ENCODE data around the gene ADAMTSL5.
"Not testable (repeated sequence)": the region's sequence is repeated elsewhere in the genome, so short reads cannot be mapped to it uniquely, and the experiment has no call there.

The ADAMTSL5 gene

DNA sequence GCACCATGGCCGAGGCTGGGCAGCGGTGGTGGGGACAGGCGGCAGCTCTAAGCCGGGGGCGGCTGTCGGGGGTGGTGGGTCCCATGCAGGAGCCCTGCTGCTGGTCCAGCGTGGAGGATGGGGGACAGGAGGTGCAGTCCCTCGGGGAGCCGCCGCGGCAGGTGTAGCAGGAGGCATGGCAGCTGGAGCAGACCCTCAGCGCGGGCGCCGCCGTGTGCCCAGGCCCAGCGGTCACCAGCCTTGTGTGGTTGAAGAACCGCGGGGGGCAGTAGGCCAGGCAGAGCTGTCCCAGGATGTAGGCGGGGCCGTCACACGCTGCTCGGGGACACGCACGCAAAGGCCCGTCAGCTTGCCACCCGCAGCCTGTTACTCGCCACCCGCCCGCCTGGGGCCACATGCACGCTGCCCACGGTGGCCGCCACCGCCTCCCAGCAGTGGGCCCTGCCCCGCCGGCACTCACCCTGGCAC lies 30.9 kb downstream of the ADAMTSL5 start:
- no peak for DNase-seq (ENCODE audit: extremely low read depth in 1 of 2, low read depth in 1 of 2)

DNA sequence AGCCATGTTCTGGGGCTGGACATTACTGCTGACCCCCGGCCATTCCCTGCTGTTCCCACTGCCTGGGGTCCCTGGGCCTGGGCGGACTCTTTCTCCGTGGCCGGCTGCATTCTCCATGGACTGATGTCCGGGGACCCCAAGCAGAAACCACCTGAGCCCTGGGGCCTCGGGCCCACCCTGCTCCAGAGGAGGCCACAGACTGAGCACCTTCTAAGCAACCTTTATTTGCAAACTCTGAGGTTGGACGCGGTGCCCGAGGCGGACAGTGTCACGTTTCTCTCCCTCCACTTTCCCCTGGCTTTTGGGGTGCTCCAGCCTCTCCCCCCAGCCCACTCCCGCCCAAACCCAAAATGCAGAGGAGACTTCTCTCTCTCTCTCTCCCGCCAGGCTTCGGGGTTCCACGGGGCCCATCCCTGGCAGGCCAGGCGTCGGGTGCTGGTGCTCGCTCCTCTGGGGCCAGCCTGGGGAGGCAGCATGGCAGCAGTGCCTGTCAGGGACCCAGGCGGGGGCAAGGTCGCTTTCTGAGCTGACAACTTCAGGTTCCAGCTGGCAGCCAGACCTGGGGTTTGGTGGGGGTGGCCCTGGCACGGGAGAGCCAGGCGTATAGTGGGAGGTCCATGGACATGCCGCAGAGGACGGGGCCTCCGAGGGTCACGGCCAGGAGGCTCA lies 31.5 kb downstream of the ADAMTSL5 start:
- DNase-seq (ENCODE audit: extremely low read depth in 1 of 2, low read depth in 1 of 2) = no peak

DNA sequence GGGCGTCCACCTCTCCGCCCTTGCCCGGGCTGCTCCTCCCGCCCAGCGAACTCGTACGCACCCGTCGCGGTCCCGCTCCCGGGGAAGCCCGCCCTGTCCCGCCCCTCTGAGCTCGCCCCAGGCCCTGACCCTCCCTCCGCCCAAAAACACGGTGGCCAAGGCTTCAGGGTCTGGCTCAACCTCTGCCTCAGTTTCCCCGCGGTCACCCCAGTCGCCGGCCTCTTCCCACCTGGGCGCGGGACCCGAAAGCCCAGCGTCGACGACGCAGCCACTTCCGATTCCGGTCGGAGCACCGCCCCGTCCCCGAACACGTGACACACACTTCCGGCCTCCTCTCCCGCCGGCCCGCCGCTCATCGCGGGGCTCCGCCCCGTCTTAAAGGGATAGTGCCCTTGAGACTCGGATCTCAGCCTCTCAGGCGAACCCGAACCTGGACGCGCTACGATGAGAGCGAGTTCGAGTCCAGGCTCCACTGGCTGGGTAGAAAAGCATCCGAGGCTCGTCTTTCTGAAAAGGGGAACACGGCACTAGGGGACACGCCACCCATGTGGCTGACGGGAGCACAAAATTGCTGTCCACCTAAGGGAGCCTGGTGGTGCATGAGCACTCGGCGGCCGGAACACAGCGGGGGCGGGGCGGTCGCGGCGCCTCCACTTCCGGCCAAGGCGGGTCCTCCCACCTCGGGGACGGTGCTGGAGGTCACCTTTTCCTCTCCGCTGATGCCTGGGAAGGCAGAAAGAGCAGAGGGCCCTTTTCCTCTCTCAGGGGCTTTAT lies 33.7 kb downstream of the ADAMTSL5 start, which contains the start of gene C19orf25:
Gene C19orf25 (minus strand): TSS at position 282 of the 774 bp plus-strand sequence. CDS start 312 bp downstream, outside the sequence.
- DNase-seq (ENCODE audit: extremely low read depth in 1 of 2, low read depth in 1 of 2) = peak; percentile 75 to 89

DNA sequence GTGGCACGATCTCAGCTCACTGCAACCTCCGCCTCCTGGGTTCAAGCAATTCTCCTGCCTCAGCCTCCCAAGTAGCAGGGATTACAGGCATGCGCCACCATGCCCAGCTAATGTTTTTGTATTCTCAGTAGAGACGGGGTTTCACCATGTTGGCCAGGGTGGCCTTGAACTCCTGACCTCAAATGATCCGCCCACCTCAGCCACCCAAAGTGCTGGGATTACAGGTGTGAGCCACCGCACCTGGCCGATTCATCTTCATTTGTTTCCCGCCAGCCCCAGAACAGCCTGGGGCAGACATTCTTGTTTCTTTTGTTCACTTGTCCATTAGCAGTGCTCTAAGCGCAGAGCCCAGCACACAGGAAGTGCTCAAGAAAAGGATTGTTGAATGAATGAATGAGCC lies 35.8 kb downstream of the ADAMTSL5 start:
- not testable (repeated sequence) for DNase-seq (ENCODE audit: extremely low read depth in 1 of 2, low read depth in 1 of 2)

DNA sequence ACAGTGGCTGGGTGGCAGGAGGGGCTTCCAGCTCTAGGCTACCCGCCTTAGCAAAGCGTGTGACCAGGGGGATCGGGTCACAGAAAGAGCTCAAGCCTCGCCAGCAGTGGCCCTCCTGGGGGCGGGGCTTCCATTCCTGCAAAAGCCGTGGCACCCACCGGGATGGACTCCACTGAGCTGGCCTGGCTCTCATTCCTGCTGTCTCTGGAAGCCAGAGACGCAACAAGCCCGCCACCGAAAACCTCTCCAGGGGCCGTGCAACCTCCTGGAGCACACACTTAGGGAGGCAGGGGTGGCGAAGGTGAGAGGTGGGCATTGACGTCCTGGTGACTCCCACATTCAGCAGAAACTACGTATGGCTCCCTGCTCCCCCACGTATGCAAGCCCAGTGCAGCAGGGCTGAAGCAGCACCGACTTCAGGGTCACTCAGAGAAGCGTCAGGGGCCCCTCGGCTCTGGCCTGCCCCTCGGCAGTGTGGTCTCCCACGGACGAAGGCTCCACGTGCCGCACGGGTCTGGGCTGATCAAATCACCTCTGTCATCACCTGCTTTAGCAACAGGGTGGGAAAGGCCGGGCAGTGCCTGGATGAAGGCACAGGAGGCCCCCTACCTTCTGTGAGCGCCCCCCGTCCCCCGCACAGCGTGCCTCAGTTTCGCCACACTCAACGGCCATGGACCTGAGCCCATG lies 36.9 kb downstream of the ADAMTSL5 start:
- no peak for DNase-seq (ENCODE audit: extremely low read depth in 1 of 2, low read depth in 1 of 2)

DNA sequence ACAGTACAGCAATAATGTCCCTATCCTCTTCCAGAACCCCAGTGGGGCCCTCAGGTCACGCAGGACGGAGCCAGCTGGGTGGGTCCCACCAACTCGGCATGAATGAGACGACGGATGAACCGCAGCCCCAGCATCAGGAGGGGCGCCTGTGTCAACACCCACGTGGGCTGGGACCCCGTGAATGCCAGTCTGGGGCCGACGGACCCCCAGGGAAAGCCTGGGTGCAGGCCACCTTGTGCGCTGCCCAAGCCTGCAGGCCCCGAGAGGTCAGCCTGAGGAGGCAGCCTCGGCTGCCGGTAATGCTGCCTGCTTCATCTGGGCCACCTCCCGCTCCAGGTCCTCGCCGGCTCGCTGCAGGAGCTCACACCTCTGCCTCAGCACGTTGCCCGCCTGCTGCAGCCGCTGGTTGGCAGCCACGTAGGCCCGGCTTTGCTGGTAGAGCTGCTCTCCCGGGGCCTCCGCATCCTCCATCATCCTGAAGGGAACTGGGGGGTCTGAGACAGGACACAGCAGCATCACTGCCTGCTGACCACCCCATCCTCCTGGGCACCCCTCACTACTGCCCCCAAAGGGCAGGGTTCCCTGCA lies 38.0 kb downstream of the ADAMTSL5 start:
- no peak for DNase-seq (ENCODE audit: extremely low read depth in 1 of 2, low read depth in 1 of 2)

DNA sequence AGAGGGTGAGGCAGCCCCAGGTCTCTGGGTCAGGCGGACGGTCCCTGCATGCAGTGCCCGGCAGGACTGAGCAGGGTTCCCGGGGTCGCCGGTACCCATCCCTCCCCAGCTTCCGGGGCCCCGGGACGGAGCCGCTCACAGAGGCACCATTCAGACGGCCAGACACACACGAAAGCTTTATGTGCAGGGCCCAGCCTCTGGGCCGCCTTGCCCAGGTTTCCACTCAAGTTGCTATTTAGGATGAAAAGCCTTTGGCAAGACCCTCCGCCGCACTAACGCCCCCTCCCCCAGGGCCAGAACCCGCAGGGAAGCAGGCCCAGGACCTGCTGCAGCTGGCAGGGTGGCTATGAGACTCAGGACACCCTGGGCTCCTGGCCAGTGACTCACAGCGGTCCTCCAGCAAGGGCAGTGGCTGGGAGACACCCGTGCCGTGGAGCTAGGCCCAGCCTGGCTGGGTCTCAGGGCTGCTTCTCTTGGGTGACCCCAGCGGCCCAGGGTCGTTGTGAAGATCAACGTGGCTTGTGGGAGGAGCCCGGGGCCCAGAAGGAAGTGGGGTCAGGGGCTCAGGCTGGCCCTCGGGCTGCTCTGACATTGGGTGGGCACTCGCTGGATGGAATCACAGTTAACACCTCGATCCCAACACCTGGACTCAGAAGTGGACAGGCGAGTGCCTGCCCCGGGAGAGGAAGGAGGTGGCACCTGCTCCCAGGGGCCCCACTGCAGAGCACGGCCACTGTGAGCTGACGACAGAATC lies 38.6 kb downstream of the ADAMTSL5 start:
- no peak for DNase-seq (ENCODE audit: extremely low read depth in 1 of 2, low read depth in 1 of 2)

DNA sequence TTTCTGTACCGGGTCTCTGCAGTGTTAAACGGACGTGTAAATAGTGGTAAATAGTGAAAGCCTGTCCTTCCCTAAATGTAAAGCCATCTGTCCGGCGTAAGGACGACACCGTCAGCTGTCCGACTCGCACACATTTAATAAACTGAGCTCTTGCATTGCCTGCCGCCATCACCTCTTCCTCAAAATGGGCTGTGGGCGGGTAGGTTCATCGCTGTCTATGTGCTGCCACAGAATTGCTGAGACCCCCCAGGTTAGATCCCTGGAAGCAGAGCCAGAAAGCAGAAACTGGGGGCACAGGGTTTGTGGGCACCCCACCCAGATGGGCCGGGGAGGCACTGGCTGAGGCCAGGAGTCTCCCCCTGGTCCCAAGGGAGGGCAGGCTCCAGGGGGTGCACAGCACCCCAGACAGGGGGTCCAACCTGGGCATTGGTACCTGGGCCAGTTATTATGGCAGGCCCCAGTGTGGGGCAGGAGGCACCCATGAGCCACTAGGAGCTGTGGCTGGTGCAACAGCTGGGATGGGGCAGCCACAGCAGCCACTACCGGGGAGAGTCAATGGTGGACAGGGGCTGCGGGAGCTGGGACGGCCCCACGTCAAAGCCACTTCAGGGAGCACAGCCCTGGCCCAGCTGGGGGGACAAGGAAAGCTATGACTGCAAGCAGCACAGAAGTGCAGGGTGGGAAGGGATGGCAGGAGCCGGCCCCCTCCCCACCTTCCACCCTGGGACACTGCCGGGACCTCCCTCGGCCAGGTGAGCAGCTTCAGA lies 39.6 kb downstream of the ADAMTSL5 start:
- DNase-seq (ENCODE audit: extremely low read depth in 1 of 2, low read depth in 1 of 2) = no peak

DNA sequence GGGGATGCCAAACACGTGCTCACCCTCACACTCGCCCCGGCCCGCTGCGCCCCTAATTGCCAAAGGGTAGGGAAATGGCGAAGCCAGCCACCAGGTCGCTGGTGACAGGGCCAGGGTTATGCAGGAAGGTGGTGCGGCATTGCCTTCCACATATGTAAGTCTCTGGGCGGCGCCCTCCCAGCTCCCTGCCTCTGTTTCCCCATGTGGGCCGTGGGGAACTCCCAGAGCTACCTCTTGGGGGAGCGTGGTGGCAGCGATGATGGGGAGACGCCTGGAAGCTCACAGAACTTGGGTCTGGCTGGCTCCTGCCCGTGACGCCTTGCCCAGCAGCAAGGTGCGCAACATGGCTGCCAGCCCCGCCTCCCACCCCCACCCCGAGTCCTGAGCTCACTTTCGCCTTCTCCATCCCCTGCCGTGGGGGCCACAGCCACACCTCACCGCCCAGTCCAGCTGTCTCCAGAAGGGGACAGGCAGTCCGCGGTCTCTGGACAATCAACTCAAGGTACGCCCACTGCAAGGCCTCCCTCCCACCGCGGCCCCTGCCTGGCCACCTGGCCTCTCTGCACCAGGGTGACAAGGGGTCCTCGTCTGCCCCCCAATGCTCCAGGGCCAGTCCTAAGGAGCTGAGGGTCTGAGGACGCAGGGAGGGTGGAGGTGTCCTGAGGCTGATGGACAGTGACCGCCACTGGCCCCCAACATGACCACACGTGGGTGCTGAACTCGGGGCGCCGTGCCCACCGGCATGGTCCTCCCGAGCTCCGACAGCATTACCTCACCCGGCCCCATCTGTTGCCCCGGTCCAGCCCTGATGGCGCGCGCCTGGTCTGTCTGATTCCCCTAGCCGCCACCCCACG lies 40.4 kb downstream of the ADAMTSL5 start:
- DNase-seq (ENCODE audit: extremely low read depth in 1 of 2, low read depth in 1 of 2) = no peak

DNA sequence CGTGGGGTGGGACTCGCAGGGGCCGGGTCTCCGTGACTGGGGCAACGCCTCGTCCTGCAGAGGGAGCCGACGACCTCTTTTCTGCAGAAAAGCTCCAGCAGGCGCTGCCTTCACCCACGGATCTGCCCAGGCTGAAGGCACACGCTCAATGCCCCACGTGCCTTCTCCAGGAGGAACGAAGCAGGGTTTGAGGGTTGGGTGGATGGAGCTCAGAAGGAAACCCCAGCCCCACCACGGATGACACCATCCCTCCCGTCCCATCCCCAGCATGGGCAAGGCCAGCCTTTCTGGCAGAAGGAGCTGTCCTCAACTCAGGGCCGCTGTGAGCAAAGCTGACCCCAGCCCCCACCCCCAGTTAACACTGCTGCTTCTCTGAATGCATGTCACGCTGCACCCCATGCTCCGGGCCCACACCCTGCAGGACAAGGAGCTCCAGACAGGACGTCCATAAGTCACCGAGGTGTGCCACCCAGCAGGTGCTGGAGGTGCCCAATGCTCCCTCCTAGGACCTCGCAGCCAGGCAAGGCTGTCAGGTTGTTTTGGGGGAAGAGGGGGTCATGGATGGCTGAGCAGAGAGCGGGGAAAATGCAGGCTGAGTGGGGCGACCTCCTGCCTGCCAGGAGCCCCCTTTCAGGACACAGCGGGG lies 41.2 kb downstream of the ADAMTSL5 start:
- no peak for DNase-seq (ENCODE audit: extremely low read depth in 1 of 2, low read depth in 1 of 2)

DNA sequence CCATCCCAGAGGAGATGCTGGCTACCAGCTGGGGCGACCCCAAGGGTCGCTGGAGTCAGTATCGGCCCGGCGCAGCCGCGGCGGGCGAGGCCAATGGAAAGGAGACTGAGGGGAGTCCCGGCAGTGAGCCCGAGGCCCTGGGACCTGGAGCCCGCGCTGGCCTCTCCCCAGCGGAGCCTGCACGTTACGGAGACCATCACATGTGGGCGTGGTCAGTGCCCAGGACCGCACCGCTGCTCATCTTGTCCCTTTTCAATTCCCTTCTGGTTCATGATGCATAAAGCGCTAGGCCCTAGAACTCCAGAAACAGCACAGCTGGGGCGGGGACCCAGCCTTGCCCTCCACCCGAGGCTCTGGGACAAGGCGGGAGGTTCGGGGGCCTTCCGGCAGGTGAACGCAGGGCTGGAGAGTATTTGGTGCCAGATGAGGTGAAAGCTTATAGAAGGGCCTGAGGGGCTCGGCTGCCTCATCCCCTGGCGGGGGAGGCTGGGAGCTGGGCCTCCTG lies 41.8 kb downstream of the ADAMTSL5 start:
- no peak for DNase-seq (ENCODE audit: extremely low read depth in 1 of 2, low read depth in 1 of 2)

DNA sequence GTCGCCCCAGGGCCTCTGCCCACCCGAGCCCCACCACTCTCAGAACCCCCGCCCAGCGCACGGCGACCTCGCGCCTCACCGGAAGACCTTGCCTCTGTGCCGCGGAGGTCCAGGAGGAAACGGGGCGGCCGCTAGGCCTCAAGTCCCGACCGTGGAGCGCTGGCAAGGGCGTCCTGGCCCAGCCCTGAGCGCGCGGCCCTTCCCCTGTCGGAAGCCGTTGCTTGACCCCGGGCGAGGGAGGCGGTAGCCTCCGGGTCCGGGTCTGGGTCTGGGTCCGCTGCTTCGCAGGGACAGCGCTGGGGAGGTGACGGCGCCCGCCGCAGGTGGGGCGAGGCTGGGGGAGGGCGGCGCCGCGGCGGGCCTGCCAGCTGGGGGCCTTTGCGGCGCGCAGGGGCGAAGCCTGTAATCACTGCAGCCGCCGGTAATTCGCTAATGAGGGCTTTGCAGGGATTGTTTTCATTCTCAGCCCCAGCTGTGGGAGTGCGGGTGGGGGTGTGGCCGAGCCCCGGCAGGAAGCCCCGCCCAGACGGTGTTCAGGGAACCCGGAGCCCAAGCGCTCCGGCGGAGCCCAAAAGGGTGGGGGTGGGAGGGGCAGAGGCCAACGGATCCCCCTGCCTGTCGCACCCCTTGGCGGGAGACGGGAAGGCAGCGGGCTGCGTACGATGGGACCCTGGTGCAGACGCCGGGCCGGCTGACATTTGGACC lies 42.4 kb downstream of the ADAMTSL5 start:
- peak in 1 of 2 donors; percentile 52 for DNase-seq (ENCODE audit: extremely low read depth in 1 of 2, low read depth in 1 of 2)

DNA sequence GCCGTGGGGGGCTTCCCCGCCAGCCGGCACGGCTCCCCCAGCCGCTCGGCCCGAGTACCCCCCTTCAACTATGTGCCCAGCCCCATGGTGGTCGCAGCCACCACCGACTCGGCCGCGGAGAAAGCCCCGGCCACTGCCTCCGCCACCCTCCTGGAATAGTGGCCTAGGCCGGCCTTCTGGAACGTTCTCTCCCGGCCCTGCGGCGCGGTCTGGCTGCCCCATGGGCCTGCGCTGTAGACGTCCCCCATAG lies 42.8 kb downstream of the ADAMTSL5 start:
- no peak for DNase-seq (ENCODE audit: extremely low read depth in 1 of 2, low read depth in 1 of 2)

DNA sequence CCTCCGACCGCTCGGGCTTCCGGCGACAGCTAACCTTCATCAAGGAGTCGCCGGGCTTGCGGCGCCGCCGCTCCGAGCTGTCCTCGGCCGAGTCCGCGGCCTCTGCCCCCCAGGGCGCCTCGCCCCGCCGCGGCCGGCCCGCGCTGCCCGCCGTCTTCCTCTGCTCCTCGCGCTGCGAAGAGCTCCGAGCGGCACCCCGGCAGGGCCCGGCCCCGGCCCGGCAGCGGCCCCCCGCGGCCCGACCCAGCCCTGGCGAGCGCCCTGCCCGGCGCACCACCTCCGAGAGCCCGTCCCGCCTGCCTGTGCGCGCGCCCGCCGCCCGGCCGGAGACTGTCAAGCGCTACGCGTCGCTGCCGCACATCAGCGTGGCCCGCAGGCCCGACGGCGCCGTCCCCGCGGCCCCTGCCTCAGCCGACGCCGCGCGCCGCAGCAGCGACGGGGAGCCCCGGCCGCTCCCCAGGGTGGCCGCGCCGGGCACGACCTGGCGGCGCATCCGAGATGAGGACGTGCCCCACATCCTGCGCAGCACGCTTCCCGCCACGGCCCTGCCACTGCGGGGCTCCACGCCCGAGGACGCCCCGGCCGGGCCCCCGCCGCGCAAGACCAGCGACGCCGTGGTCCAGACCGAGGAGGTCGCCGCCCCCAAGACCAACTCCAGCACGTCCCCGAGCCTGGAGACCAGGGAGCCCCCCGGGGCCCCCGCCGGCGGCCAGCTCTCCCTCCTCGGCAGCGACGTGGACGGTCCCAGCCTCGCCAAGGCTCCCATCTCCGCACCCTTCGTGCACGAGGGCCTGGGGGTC lies 43.4 kb downstream of the ADAMTSL5 start:
- DNase-seq (ENCODE audit: extremely low read depth in 1 of 2, low read depth in 1 of 2) = no peak

DNA sequence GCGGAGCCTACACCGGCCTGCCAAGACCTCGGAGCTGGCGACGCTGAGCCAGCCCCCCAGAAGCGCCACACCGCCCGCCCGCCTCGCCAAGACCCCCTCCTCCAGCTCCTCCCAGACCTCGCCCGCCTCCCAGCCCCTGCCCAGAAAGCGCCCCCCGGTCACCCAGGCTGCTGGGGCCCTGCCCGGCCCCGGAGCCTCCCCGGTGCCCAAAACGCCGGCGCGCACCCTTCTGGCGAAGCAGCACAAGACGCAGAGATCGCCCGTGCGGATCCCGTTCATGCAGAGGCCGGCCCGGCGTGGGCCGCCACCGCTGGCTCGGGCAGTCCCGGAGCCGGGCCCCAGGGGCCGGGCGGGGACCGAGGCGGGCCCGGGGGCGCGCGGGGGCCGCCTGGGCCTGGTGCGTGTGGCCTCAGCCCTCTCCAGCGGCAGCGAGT lies 44.0 kb downstream of the ADAMTSL5 start:
- no peak for DNase-seq (ENCODE audit: extremely low read depth in 1 of 2, low read depth in 1 of 2)

DNA sequence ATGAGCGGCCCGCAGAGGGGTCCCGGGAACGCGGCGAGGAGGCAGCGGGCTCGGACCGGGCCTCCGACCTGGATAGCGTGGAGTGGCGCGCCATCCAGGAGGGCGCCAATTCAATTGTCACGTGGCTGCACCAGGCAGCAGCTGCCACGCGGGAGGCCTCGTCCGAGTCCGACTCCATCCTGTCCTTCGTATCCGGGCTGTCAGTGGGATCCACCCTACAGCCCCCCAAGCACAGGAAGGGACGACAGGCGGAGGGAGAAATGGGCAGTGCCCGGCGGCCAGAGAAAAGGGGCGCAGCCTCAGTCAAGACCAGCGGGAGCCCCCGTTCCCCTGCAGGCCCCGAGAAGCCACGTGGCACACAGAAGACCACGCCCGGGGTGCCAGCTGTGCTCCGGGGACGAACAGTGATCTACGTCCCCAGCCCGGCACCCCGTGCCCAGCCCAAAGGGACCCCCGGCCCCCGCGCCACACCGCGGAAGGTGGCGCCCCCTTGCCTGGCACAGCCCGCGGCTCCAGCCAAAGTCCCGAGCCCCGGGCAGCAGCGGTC lies 44.5 kb downstream of the ADAMTSL5 start:
- DNase-seq (ENCODE audit: extremely low read depth in 1 of 2, low read depth in 1 of 2) = no peak

Data from activated CD8-positive, alpha-beta memory T cell treated with anti-CD3 and anti-CD28 coated beads for 1 hour (primary cell).